GM20000 (cell line): ENCODE data around the gene CRY1.
"Not testable (repeated sequence)": the region's sequence is repeated elsewhere in the genome, so short reads cannot be mapped to it uniquely, and the experiment has no call there.

Source experiments
- DNase-seq: peaks from one replicate; pipeline ENCODE4 v3.0.0; 2012; ENCODE audit warnings: low spot score
- CTCF ChIP-seq: IDR thresholded peaks from 2 replicates; pipeline ENCODE4 v1.5.1; 2012; ENCODE audit warnings: mild to moderate bottlenecking, control low read depth; ENCODE audit errors: extremely low read depth, missing control alignments

The CRY1 gene

GRCh38 chr12:107088912-107089311, 4.4 kb downstream of the CRY1 start:
- DNase-seq, result no peak
- no peak for TF ChIP-seq CTCF

- DNase-seq, result no peak
- TF ChIP-seq CTCF, result no peak
These were observed 7.0 kb downstream of the CRY1 start for GRCh38 chr12:107086314-107086713.

- no peak for TF ChIP-seq CTCF
- DNase-seq, result no peak
These were observed 11.6 kb downstream of the CRY1 start for GRCh38 chr12:107081778-107082177.

- no peak for DNase-seq
- no peak for TF ChIP-seq CTCF
These were observed 13.1 kb downstream of the CRY1 start for GRCh38 chr12:107080299-107080698.

GRCh38 chr12:107079172-107080011, 14.0 kb downstream of the CRY1 start:
- peak; percentile 29 for TF ChIP-seq CTCF
- DNase-seq, result no peak

- DNase-seq, result not testable (repeated sequence)
These were observed 20.1 kb downstream of the CRY1 start for GRCh38 chr12:107073266-107073665.

- no peak for DNase-seq
- TF ChIP-seq CTCF, result no peak
These were observed 26.7 kb downstream of the CRY1 start for GRCh38 chr12:107066691-107067090.

- no peak for TF ChIP-seq CTCF
- no peak for DNase-seq
These were observed 28.7 kb downstream of the CRY1 start for GRCh38 chr12:107064687-107065086.
